HG03575 (cell line): Measurements from ENCODE around the gene SEPSECS.

Experiments used
- ATAC-seq: cut with Tn5 transposase; IDR thresholded peaks from one replicate; pipeline ENCODE4 v1.9.1; 2021; ENCODE audit not compliant: unreplicated experiment, insufficient number of reproducible peaks, low FRiP score; ENCODE audit errors: extremely low read depth

The SEPSECS gene

DNA sequence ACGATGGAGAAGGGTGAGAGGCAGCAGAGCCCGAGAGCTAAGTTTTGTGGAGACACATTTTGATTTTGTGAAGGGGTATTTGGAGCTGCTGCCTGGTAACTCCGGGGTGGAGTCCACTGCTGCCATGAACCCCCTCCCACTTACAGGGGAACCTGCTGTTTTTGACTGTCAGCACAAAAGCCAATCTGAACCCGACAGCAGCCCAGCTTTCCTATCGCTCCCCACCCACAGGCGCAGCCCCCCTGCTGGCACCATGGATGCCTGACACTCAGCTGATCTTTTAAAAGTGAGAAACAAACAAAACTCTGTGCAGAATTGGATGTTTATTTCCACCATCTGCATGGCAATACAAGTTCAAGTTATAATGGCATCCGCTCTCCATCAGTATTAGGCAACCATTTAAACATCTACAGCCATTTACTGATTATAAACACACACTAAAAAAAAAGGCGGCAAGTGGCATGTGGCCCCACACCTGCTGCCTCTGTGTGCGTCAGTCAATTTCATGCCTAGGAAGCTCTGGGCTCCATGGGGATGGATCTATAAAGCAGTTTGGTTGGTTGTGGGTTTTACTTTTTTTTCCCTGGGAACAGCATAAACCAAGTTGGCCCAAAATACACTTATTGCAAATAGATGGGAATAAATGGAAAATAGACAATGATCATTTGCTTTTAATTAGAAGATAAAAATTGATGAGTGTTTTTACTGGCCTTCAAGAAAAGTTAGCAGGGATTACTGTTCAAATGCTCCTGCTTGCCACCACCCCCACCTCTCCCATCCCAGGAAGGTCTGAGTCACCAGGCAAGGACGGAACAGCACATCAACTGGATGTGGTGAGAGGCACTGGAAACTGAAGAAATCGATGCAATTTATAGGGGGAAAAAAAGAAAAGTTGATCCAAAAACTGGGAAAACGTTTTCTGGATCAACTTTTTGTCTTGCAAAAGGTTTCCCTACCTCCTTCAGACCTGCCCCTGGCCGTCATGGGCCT, 46.0 kb downstream of the SEPSECS start:
- ATAC-seq, result no peak

- ATAC-seq, result no peak
Observed at GRCh38 chr4:25112995-25113380, 47.3 kb downstream of the SEPSECS start.

GRCh38 chr4:25112366-25112994, 47.8 kb downstream of the SEPSECS start:
- ATAC-seq, result no peak

DNA sequence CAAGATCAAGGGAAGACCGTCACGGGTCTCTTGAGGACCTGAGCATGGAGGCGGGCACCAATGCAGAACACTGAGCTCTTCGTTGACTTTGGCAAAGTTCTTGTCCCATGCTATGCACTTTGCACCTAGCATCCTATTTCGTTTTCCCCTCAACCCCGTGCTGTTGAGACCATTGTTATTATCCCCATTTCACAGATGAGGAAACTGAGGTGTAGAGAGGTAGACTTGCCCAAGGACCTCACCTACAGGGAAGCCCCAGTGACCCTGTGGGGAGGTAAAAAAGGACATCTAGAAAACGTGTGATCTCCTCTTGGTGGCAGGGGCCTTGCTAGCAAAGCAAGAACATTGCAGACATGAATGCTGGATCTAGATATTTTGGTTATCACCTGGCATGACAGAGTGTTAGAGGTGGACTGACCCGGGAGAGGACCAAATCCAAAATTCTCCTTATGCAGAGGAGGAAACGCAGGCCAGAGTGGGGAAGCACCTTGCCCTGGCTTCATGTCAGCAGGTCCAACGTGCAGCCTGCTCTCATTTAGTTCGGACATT, 48.5 kb downstream of the SEPSECS start:
- ATAC-seq, result no peak

DNA sequence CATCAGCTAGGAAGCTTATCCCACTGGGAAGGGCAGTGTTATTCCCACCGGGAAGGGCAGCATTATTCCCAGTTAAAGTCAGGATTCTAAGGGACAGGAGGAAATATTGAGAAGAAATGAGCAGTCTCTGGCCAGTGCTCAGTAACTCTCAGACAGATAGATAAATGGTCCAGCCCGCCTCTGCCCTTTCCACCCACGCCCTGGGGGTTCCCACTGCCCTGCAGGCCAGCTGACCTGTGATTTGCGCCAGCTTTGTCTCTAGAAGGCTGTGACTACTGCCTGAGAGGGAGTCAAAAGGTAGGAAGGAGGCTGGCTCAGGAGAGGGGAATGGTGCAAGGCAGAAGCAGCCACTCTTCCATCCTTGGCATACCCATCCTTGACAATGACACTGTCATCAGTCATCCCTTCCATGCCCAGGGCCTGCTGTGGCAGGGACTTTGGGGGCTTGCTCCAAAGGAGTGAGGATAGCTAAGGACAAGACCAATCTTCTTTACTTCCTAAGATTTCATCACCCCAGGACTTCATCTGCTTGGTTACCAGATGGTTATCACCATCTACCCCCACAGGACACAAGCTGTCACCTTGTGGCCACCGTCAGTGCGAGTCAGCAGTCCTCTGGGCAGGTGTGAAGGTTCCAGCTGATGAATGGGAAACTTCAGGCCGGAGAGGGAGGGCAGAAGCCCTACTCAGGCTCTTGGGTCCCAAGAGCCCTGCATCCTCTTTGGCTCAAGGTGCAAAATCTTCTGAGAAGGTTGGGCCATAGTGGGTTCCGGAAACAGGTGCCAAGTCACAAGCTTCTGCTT, 49.5 kb downstream of the SEPSECS start:
- no peak for ATAC-seq

DNA sequence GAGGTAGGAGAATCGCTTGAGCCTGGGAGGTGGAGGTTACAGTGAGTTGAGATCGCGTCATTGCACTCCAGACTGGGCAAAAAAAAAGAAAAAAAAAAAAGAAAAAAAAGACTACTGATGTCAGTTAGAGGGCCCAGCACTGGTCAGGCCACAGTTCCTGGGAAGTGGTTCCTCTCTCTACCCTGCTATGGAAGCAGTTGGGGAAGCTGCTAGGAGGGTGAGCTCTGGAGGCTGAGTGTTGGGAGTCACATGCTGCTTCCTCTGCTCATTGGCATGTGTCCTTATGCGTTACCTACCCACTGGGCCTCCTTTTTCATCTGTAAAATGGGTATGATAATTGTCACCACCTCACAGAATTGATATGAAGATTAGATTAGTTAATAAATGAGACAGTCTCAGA, 50.7 kb downstream of the SEPSECS start:
- ATAC-seq, result no peak

DNA sequence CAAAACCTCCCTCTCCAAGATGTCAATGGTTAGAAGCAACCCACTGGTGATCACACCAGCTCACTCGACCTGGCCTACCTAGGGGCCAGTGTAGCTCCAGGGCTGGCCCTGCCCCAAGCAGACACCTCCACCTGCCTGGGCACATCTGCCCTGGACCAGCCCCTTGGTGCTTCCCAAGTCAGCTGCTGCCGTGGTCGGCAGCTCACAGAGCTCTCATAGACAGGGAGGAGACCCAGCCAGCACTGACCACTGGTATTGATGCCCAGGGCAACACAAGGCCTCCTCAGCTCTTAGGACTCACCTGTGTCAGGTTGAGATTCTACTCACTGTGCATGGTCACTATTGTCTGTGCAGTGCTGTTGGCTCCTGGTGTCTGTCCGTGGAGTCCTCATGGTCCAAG, 51.7 kb downstream of the SEPSECS start:
- no peak for ATAC-seq

DNA sequence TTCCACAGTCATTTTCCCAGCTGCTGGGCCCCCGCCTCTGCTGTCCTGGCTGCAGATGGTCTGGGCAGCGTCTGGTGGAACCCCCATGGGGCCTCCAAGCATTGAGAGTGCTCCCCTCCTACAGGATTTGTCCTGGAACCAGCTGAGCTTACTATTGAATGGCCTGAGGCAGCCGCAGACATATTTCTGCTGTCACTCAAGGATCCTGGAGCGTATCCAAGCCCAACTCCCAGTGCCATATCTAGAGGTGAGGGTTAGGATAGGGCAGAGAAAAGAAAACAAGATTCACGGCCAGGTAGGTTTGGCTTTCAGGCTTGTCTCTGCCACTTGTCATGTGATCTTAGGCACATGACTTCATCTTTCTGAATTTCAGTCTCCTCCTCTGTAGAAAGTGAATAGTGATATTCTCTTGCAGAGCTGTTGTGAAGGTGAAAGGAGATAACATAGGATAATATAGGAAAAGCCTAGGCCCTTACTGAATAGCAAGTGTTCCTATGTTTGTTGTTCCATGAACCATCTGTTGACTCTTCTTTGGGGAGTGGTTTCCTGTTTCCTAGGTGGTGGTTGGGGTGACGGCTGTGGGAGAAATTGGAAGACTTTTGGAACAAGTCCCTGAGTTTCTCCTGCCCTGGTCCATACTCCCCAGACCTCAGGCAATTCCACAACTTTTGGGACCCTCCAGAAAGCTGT, 52.3 kb downstream of the SEPSECS start:
- ATAC-seq, result no peak

DNA sequence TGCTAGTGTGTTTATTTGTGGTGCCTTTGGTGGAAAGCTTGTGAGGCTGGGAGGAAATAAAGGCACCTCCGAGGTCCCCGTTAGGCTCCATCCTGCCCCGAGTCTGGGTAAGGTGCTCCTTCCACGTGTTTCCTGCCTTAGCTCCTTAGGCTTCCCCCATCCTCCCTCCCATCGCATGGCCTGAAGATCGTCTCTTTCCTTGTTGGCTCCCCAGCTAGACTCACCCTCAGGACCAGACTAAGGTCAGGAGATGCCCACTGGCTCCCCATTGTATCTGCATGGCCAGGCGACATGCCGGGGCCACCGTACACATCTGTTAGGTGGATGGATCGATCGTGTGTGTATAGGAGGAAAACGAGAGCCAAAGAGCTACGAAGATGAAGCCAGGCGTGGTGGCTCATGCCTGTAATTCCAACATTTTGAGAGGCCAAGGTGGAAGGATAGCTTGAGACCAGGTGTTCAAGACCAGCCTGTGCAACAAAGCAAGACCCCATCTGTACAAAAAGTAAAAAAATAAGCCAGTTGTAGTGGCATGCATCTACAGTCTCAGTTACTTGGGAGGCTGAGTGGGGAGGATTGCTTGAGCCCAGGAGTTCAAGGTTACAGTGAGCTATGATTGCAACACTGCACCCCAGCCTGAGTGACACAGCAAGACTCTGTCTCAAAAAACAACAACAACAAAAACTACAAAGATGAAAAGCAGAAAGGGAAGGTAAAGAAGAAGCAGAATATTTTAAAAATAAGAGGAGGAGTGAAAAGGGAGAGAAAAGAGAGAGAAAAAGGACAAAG, 53.7 kb downstream of the SEPSECS start:
- no peak for ATAC-seq

DNA sequence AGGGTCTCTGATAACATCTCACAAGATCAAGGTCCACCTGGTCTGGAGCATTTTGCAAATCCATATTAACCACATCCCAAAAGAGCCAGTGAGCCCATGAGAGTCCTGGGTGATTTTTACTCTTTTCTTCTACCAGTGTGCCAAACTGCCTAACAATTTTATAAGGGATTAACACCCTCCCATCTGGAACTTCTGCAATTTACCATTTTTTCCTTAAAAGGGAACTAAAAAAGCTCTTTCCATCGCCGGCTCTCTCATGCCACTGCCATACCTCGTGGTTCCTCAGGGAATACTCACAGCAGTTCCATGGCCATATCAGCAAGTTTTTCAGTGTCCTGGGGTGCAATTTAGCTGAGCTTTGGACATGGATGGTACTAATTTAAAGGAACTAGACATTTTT, 55.7 kb downstream of the SEPSECS start:
- no peak for ATAC-seq

GRCh38 chr4:25103418-25103817, 56.8 kb downstream of the SEPSECS start:
- no peak for ATAC-seq

DNA sequence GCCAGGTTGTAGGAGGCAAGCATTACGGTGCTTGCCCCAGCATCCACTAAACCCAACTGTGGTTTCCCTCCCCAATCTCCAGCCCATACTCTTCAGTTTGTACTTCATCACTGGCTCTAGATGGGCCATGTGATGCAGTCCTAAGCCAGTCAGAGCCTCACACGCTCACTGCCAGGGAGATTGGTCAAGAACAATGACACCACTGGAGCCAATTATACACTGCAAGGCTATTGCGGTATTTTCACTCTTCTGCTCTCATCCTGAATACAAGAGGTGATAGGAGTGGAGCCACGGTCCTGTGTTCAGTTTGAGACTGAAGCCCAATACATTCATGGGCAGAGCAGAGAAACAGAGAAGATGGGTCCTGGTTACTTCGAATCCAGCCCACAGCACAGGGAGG, 58.4 kb downstream of the SEPSECS start:
- no peak for ATAC-seq

- no peak for ATAC-seq
Observed at GRCh38 chr4:25100710-25101109, 59.5 kb downstream of the SEPSECS start.

- no peak for ATAC-seq
Observed at GRCh38 chr4:25100021-25100555, 60.2 kb downstream of the SEPSECS start.

DNA sequence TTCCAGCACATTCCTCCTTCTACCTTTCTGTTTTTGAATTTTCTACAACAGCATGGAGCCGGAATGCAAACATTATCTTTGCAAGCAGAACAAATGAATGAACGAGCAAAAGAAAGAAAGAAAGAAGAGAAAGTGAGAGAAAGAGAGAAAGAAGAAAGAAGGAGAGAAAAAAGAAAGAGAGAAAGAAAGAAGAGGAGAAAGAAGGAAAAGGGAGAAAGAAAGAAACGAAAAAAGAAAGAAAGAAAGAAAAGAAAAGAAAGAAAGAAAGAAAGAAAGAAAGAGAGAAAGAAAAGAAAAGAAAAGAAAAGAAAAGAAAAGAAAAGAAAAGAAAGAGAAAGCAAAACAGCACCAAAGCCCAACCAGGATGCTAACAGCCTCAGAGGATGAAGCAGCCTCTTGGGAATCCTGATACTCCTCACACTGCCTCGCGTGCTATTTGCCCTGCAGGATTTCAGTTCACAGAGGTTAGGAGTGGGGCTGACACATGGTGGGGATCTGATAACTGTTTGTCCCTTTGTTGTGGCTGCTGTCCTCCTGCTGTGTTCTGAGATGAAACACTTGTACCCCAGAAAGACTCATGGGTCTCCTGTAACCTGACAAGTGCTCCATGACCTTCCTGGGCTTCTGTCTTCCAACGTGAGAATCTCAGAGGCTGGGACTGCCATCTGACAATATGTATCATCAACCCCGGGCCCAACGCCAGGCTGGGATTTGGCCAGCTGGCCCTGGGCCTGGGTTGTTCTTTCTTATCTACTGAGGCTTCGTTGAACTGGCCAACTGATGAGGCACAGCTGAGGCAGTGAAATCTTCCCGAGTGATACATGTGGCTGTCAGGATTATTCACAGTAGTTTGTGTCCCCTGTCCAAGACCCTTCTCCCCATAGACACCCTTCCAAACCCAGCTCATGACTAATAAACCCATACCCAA, 61.0 kb downstream of the SEPSECS start:
- ATAC-seq, result no peak

- no peak for ATAC-seq
Observed at GRCh38 chr4:25096981-25097443, 63.2 kb downstream of the SEPSECS start.
